Esophagus (tissue), 2 donors: ENCODE results near the gene SMARCA5. TPM values are rescaled to one million over a fixed set of nuclear protein-coding genes. Genes with fewer than 3 reads are reported as not detected.

ENCODE experiments used
- H3K27ac ChIP-seq, 2 donors: one replicate each; pipeline ENCODE4 v1.5.1; 2013; ENCODE audit warnings: low read depth in 2 of 2, mild to moderate bottlenecking in 2 of 2, inconsistent platforms in 1 of 2, low read length in 1 of 2, moderate library complexity in 1 of 2
- H3K27me3 ChIP-seq, 2 donors: one replicate each; pipeline ENCODE4 v1.6.1; 2013; ENCODE audit warnings: low read length in 2 of 2, control low read depth in 1 of 2, mild to moderate bottlenecking in 1 of 2; ENCODE audit not compliant: insufficient read depth in 2 of 2, control insufficient read depth in 1 of 2
- H3K36me3 ChIP-seq, 2 donors: one replicate each; pipeline ENCODE4 v1.6.1; 2013; ENCODE audit warnings: low read length in 1 of 2; ENCODE audit not compliant: control insufficient read depth in 2 of 2, insufficient read depth in 2 of 2
- H3K4me1 ChIP-seq, 2 donors: one replicate each; pipeline ENCODE4 v1.6.1; 2013; ENCODE audit warnings: low read length in 1 of 2; ENCODE audit not compliant: control insufficient read depth in 2 of 2, insufficient read depth in 2 of 2
- H3K4me3 ChIP-seq, 2 donors: one replicate each; pipeline ENCODE4 v1.5.1; 2013; ENCODE audit warnings: low read length in 2 of 2, mild to moderate bottlenecking in 2 of 2, low read depth in 1 of 2, moderate library complexity in 1 of 2
- H3K9me3 ChIP-seq, 2 donors: one replicate each; pipeline ENCODE4 v1.6.1; 2013; ENCODE audit warnings: mild to moderate bottlenecking in 2 of 2, low read depth in 1 of 2, low read length in 1 of 2, moderate library complexity in 1 of 2; ENCODE audit not compliant: control insufficient read depth in 2 of 2, insufficient read depth in 1 of 2
- WGBS, 2 donors: extraction: QIAGEN DNeasy Blood & Tissue Kit; methylation state at CpG; one replicate each; pipeline ENCODE4 v1.1.7; 2013; 5-methylcytosine and 5-hydroxymethylcytosine counted together
- polyA plus RNA-seq, 2 donors: library from polyadenylated mRNA; stranded (reverse); fragments of 200-250 nt; gene quantifications; one replicate each; pipeline ENCODE4 v1.2.3, GENCODE V29; 2013
- donor health status: healthy with polysubstance abuse.
- donor health status: Bipolar disorder and iron deficiency.

Gene SMARCA5, protein sequence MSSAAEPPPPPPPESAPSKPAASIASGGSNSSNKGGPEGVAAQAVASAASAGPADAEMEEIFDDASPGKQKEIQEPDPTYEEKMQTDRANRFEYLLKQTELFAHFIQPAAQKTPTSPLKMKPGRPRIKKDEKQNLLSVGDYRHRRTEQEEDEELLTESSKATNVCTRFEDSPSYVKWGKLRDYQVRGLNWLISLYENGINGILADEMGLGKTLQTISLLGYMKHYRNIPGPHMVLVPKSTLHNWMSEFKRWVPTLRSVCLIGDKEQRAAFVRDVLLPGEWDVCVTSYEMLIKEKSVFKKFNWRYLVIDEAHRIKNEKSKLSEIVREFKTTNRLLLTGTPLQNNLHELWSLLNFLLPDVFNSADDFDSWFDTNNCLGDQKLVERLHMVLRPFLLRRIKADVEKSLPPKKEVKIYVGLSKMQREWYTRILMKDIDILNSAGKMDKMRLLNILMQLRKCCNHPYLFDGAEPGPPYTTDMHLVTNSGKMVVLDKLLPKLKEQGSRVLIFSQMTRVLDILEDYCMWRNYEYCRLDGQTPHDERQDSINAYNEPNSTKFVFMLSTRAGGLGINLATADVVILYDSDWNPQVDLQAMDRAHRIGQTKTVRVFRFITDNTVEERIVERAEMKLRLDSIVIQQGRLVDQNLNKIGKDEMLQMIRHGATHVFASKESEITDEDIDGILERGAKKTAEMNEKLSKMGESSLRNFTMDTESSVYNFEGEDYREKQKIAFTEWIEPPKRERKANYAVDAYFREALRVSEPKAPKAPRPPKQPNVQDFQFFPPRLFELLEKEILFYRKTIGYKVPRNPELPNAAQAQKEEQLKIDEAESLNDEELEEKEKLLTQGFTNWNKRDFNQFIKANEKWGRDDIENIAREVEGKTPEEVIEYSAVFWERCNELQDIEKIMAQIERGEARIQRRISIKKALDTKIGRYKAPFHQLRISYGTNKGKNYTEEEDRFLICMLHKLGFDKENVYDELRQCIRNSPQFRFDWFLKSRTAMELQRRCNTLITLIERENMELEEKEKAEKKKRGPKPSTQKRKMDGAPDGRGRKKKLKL
- 10 to 100 TPM in 1 of 2 donors, 1 to 10 TPM in 1; 5.7 to 11.1 TPM for polyA plus RNA-seq

DNA sequence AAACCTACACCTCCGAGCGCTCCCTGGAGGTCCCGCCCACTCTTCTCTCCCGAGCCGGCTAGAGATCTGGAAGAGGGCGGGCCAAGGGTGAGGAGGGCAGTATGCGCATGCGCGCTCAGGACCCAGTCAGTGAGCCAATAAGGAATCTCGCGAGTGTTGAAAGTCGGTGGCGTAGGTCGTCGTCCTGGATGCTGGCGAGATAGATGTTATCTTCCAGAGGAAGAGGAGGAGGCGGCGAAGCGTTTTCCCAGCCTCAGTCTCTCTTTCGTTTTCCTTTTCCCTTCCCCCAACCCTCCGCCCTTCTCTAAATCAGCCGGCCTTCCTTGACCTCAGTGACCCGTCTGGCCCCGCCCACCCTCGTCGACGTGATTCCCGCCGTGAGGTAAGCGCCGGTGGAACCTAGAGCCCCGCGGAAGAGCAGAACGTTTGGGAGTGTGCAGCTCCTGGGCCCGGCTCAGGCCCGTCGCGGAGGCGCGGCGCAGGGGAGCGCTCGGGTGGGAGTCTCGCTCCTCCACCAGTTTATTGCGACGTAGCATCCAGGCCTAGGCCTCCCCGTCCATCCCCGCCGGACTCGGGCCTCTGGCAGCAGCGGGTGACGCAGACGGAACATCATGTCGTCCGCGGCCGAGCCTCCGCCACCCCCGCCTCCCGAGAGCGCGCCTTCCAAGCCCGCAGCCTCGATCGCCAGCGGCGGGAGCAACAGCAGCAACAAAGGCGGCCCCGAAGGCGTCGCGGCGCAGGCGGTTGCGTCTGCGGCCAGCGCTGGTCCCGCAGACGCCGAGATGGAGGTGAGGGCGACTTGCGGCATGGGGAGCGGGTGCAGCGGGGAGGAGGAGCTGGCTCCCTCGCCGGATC, at the start of gene SMARCA5:
TSS of gene SMARCA5 (plus strand) at position 389 of the 855 bp plus-strand sequence. CDS start at position 612, 223 bp downstream.
- 0% methylated on average over 80 to 86 of the region's 86 CpGs for WGBS, 2 donors
- Histone ChIP-seq H3K27me3 (no peaks in the 10 kb centered on the region), H3K4me3 (peak within 1 kb of the TSS; percentile 85 to 94), H3K4me1 (no peaks in the 10 kb centered on the region), H3K36me3 (no peaks in the 10 kb centered on the region), H3K9me3 (no peaks in the 10 kb centered on the region), H3K27ac (peak within 1 kb of the TSS; percentile 96 to 99)

DNA sequence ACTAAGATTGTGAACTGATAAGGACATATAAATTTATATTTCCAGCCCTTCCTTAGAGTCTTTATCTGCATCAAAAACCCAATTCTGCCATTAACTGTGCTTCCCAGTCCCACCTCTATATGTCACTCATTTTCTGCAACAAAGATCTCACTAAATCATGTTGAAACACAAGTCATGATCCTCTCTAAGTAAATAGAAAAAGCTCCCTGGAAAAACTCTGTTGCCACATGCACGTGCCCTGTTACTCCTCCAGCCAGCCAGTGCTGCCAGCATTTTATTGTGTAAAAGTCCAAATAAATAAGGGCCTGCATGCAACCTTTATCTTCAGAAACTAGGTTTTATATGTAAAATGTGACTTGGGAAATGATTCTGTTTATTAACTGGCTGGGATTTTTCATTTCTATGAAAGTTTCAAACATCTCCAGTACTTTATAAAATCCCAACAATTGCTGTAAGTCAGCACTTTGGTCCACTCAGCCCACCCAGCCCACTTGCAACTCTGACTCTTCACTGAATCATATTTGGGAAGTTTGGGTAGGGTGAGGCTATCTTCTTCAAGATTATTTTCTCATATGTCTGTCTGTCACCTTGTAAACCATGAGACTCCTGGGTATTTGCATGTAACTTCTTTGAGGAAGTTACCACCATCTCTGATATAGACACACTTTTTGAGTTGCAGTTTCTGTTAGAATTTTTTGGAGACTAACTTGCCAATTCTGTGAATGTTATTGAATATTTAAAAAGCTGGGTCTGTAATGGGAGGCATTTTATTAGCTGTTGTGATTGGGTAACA, 40.0 kb upstream of the SMARCA5 start:
- WGBS, 2 donors, result 51 to 57% methylated on average over 1 of the region's 1 CpG
- no peaks in the 10 kb centered on the region for H3K9me3 ChIP-seq
- no peaks in the 10 kb centered on the region for H3K4me1 ChIP-seq
- peaks cover 0 to 2% of the 10 kb centered on the region in 2 donors for H3K36me3 ChIP-seq
- no peaks in the 10 kb centered on the region for H3K27me3 ChIP-seq
- H3K4me3 ChIP-seq, result no peak overlapping the region
- no peak overlapping the region for H3K27ac ChIP-seq

DNA sequence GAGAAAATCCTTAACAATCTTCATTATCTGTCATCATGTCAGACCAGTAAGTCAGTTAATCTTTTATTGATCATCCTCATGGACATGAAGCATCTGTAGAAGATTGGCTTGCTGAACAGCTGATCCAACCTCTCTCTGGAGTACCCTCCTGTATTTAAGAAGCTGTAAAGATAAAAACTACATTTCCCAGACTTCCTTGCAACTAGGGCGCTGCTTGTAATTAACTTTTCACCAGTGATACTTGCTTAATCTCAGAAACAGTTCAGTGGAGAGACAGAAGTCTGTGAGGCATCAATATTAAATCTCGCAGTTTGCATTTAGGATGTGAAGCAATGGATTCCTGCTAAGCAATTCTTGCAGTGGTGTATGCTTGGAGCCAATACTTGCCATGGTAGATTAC, 36.0 kb upstream of the SMARCA5 start:
- H3K4me1 ChIP-seq, result no peaks in the 10 kb centered on the region
- no peak overlapping the region for H3K27ac ChIP-seq
- H3K27me3 ChIP-seq, result no peaks in the 10 kb centered on the region
- H3K36me3 ChIP-seq, result no peaks in the 10 kb centered on the region
- 85 to 89% methylated on average over 2 of the region's 2 CpGs for whole genome bisulfite sequencing, 2 donors
- no peaks in the 10 kb centered on the region for H3K9me3 ChIP-seq
- H3K4me3 ChIP-seq, result no peak overlapping the region

DNA sequence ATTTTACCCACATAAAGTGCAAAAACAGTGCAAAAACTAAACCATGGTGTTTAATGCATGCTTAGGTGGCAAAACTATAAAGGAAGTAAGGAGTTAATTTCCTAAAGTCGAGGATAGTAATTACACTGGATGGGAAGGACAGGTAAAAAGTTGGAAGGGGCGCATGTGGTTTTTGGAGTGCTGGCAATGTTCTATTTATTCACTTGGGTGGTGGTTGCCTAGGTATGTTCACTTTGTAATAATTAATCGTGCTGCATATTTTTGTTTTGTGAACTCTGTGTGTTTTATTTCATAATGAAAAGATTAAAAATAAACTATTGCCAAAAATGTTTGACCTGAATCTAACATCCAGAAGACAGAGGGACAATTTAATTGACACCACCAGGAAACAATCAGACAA, 32.1 kb upstream of the SMARCA5 start:
- H3K36me3 ChIP-seq, result no peaks in the 10 kb centered on the region
- H3K27ac ChIP-seq, result no peak overlapping the region
- no peaks in the 10 kb centered on the region for H3K27me3 ChIP-seq
- H3K4me1 ChIP-seq, result no peaks in the 10 kb centered on the region
- no peak overlapping the region for H3K4me3 ChIP-seq
- WGBS, 2 donors, result 45 to 46% methylated on average over 3 of the region's 3 CpGs
- H3K9me3 ChIP-seq, result no peaks in the 10 kb centered on the region

DNA sequence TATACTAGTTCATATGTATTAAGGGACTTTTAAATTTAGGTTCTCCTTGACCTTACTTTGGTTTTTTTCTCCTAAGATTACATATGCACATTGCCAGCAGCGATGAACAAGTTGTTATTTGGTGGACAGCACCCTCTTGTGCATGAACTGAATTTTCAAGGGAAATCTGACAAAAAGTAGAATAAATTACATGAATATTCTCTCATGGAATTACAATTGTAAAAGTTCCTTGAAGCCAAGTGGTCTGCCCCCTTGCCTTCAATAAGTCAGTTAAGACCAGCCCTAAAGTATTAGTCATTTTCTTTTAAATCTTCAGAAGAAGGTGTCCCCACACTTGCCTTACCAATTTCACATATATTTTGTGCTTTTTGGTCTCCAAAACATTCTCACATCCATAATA, 30.7 kb upstream of the SMARCA5 start:
- Histone ChIP-seq H3K27ac (no peak overlapping the region), H3K4me3 (no peak overlapping the region), H3K9me3 (peaks cover 0 to under 1% of the 10 kb centered on the region in 2 donors), H3K36me3 (no peaks in the 10 kb centered on the region), H3K4me1 (no peaks in the 10 kb centered on the region), H3K27me3 (no peaks in the 10 kb centered on the region)
- WGBS, 2 donors, result 0 to 3% methylated on average over 1 of the region's 1 CpG

DNA sequence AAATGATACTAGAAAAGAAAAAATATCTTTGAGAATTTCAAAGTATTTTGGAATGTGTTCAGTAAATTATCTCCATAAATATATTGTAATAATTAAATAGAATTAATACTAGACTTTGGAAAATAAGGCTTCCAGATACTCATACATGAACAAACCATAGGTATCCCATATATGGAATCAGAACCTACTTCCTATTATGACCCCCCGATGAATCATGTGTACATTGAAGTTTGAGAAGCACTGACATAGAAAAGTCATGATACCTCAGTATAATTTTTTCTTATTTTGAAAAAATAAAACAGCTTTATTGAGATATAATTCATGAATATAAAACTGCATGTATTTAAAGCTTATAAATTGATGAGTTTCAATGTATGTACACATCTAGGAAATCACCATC, 27.2 kb upstream of the SMARCA5 start:
- Histone ChIP-seq H3K9me3 (peaks cover 0 to 4% of the 10 kb centered on the region in 2 donors), H3K27ac (no peak overlapping the region), H3K4me3 (no peak overlapping the region), H3K27me3 (no peaks in the 10 kb centered on the region), H3K36me3 (no peaks in the 10 kb centered on the region), H3K4me1 (no peaks in the 10 kb centered on the region)
- WGBS, 2 donors, result 89 to 93% methylated on average over 1 of the region's 1 CpG

DNA sequence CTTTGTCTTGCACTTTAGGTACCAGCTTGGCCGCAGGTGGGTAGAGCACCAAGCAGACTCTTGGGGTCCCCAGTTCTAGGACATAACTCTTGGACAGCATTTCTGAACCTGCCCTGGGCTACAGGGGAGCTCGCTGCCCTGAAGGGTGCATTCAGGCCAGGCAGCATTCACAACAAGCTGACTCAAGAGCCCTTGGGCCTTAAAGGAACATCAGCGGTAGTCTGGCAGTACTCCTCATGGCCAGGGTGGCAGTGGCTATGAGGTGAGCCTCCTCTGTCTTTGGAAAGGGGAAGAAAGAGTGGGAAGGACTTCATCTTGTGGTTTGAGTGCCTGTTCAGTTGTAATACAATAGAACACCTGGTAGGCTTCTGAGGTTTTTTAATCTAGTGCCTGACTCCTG, 24.8 kb upstream of the SMARCA5 start:
- peaks cover 0 to 4% of the 10 kb centered on the region in 2 donors for H3K9me3 ChIP-seq
- WGBS, 2 donors, result 82 to 86% methylated on average over 3 of the region's 3 CpGs
- no peaks in the 10 kb centered on the region for H3K36me3 ChIP-seq
- H3K4me1 ChIP-seq, result no peaks in the 10 kb centered on the region
- no peak overlapping the region for H3K4me3 ChIP-seq
- no peaks in the 10 kb centered on the region for H3K27me3 ChIP-seq
- no peak overlapping the region for H3K27ac ChIP-seq

DNA sequence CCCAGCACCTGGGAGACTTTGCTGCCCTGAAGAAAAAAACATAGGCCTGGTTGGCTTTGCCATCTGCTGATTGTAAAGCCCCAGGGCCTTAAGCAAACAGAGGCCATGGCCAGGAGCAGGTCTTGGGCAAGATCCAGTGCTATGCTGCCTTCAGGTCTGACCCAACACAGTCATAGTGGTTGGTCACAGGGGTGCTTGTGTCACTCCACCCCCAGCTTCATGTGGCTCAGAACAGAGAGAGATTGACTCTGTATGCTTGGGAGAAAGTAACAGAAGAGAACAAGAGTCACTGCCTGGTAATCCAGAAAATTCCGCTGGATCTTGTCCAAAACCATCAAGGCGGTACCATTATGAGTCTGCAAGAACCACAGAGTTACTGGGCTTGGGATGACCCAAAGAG, 24.4 kb upstream of the SMARCA5 start:
- H3K4me3 ChIP-seq, result no peak overlapping the region
- H3K36me3 ChIP-seq, result no peaks in the 10 kb centered on the region
- no peak overlapping the region for H3K27ac ChIP-seq
- peaks cover 0 to 4% of the 10 kb centered on the region in 2 donors for H3K9me3 ChIP-seq
- no peaks in the 10 kb centered on the region for H3K27me3 ChIP-seq
- 96 to 100% methylated on average over 2 of the region's 2 CpGs for WGBS, 2 donors
- H3K4me1 ChIP-seq, result no peaks in the 10 kb centered on the region
